ENCODE results near the gene ANKRD42. TPM values are rescaled to one million over a fixed set of nuclear protein-coding genes. Genes with fewer than 3 reads are reported as not detected.

The ANKRD42 gene
- total and polyA plus RNA-seq, 9 of the 15 experiments (the other 6 are each of a cell fraction or from before 2014, with no cell fraction given) = 2.8 to 9.1 (median 6.1) TPM

DNA sequence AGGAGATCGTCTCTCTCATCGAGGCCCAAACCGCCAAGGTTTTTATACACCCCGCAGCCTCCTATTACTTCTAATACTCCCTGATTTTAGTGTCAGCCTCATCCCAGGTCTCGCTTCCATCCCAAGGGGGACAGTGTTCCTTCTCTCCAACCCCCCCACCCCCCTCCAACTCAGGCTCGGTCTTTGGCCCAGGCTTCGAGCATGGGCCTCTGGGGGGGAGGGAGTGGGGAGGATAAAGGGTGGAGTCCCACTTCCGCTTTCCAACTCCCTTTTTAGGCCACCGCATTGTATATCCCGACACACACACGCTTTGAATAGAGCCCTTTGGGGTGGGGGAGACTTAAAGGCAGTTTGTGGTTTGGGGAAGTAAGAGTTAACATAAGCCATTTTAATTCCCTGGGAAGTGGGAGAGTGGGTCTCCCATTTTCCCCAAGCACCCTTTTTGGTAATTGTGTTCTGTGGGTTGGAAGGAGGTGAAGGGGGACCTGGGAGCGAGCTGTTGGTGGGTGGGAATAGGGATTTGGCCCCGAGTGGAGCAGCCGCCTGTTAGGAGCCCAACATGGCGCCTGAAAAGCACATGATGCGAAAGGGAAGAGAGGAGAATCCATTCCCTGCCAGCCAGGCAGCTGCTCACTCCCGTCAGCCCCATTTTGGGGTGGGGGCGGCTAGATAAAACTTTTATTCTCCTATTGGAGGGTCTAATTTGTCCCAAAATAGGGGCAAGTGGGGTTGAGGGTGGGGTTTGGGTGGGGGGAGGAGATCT lies 35.7 kb upstream of the ANKRD42 start (continued):
- TF ChIP-seq TAL1 (IDR thresholded peaks at IDR 0.05) (no peak), ZBTB7A (IDR thresholded peaks at IDR 0.05; ENCODE audit: borderline replicate concordance, control insufficient read depth, low read depth, low read length) (no peak; the same call in 1 of the 2 replicates), ZNF184 (CRISPR knock-in tag; IDR thresholded peaks at IDR 0.05) (no peak), CHD1 (IDR thresholded peaks at IDR 0.05; ENCODE audit: low read length) (peak; percentile 87), BCL6 (CRISPR knock-in tag; IDR thresholded peaks at IDR 0.05) (no peak), PHF8 (IDR thresholded peaks at IDR 0.05; ENCODE audit: borderline replicate concordance, low read length) (peak; percentile 22; the same call in 1 of the 2 replicates), CBX8 (IDR thresholded peaks at IDR 0.05; ENCODE audit: borderline replicate concordance, extremely low read depth, low read depth, low read length, poor library complexity, severe bottlenecking) (no peak), TFAM (CRISPR knock-in tag; conservative IDR thresholded peaks at IDR 0.05) (no peak), L3MBTL2 (IDR thresholded peaks at IDR 0.05) (peak; percentile 12; the same call in 1 of the 2 replicates), NFE2 (IDR thresholded peaks at IDR 0.05; ENCODE audit: low read depth) (no peak), ZNF644 (tag; IDR thresholded peaks at IDR 0.05; ENCODE audit: low read depth) (peak; percentile 38; the same call in 1 of the 2 replicates), RBBP5 (IDR thresholded peaks at IDR 0.05; ENCODE audit: borderline replicate concordance, insufficient read depth, low read length, poor library complexity, severe bottlenecking) (peak; percentile 22), POLR2AphosphoS2 (IDR thresholded peaks at IDR 0.05; ENCODE audit: low read length) (no peak), FIP1L1 (IDR thresholded peaks at IDR 0.05; ENCODE audit: low read depth, low read length, poor library complexity, severe bottlenecking) (no peak), ZC3H4 (CRISPR knock-in tag; IDR thresholded peaks at IDR 0.05; ENCODE audit: borderline replicate concordance) (0 out of 2 replicates have a peak, but pooled peaks have one; percentile 91), SUPT5H (IDR thresholded peaks at IDR 0.05) (peak; percentile 66), HMG20B (CRISPR knock-in tag; IDR thresholded peaks at IDR 0.05) (peak; percentile 53; the same call in 1 of the 2 replicates), KAT2B (IDR thresholded peaks at IDR 0.05; ENCODE audit: low read depth, low read length) (no peak), ARHGAP35 (IDR thresholded peaks at IDR 0.05; ENCODE audit: partially characterized antibody) (no peak), YY1 (IDR thresholded peaks at IDR 0.05; ENCODE audit: borderline replicate concordance in 1 of 3, control insufficient read depth in 1 of 3, extremely low read depth in 1 of 3, insufficient read depth in 3 of 3, insufficient read length in 1 of 3, insufficient replicate concordance in 2 of 3, low read depth in 1 of 3, low read length in 2 of 3) (peak; percentile 68 to 95 (median 88))
- TF ChIP-seq, protein P1, sequence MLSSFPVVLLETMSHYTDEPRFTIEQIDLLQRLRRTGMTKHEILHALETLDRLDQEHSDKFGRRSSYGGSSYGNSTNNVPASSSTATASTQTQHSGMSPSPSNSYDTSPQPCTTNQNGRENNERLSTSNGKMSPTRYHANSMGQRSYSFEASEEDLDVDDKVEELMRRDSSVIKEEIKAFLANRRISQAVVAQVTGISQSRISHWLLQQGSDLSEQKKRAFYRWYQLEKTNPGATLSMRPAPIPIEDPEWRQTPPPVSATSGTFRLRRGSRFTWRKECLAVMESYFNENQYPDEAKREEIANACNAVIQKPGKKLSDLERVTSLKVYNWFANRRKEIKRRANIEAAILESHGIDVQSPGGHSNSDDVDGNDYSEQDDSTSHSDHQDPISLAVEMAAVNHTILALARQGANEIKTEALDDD (IDR thresholded peaks at IDR 0.05) = no peak
- TF ChIP-seq, protein P2, sequence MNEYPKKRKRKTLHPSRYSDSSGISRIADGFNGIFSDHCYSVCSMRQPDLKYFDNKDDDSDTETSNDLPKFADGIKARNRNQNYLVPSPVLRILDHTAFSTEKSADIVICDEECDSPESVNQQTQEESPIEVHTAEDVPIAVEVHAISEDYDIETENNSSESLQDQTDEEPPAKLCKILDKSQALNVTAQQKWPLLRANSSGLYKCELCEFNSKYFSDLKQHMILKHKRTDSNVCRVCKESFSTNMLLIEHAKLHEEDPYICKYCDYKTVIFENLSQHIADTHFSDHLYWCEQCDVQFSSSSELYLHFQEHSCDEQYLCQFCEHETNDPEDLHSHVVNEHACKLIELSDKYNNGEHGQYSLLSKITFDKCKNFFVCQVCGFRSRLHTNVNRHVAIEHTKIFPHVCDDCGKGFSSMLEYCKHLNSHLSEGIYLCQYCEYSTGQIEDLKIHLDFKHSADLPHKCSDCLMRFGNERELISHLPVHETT (CRISPR knock-in tag; conservative IDR thresholded peaks at IDR 0.05 in 1 of 2, IDR thresholded peaks at IDR 0.05 in 1 of 2) = peak in 1 of 2 experiments; percentile 42; a peak in 1 of 4 replicates
